HCT116 (cell line): Measurements from ENCODE around the gene CH25H. TPM values are rescaled to one million over a fixed set of nuclear protein-coding genes. Genes with fewer than 3 reads are reported as not detected.

Experiments used
- ATAC-seq: fragments of 200-7000 bp; cut with Tn5 transposase; 2 replicates; pipeline ENCODE4 v1.9.1; 2020; ENCODE audit warnings: mild to moderate bottlenecking, moderate library complexity
- Bru-seq: library from RNA; stranded (reverse); fragments of 400-500 nt; gene quantifications from one replicate; lab custom pipeline; 2021; lab: Mats Ljungman, UMichigan
- BruChase-seq, 2 experiments: library from RNA; stranded (reverse); fragments of 400-500 nt; gene quantifications; one replicate each; lab custom pipeline; 2021; lab: Mats Ljungman, UMichigan
- BruUV-seq: library from RNA; stranded (reverse); fragments of 400-500 nt; replicated peaks from 2 replicates; lab custom pipeline; 2021; lab: Mats Ljungman, UMichigan
- CTCF ChIA-PET: fragments of 300-600 bp; sonication (Branson Sonifier 250); formaldehyde crosslinking; loops from one replicate; lab custom pipeline; 2021; ENCODE audit warnings: antibody characterized with exemption; lab: Charles Lee
- POLR2A ChIA-PET: fragments of 300-600, 350-600 bp; sonication (Branson Sonifier 250); formaldehyde crosslinking; loops from one replicate; lab custom pipeline; 2021; ENCODE audit warnings: antibody characterized with exemption; lab: Charles Lee
- RAD21 ChIA-PET, 2 experiments: fragments of 300-600 bp; sonication (Branson Sonifier 250); formaldehyde crosslinking; loops; one replicate each; lab custom pipeline; 2023; ENCODE audit warnings: low total read pairs in 2 of 2; ENCODE audit not compliant: uncharacterized antibody in 2 of 2, unreplicated experiment in 2 of 2, low non-redundant PET in 1 of 2; lab: Charles Lee
- DNase-seq: peaks from one replicate; pipeline ENCODE4 v3.0.0-alpha.2; 2010; ENCODE audit warnings: low read depth, low spot score
- H2AFZ ChIP-seq: fragments of 200-600 bp; shearing (Covaris generic), sonication (generic); 2 replicates; pipeline ENCODE4 v1.6.1; 2017; ENCODE audit warnings: low read depth, mixed run types, mixed read lengths, antibody characterized with exemption, low read length; ENCODE audit not compliant: poor library complexity, severe bottlenecking
- H3K27ac ChIP-seq: 2 replicates; pipeline ENCODE4 v1.5.1; 2012; ENCODE audit warnings: low read depth, low read length
- H3K27me3 ChIP-seq: fragments of 200-600 bp; sonication (generic); 2 replicates; pipeline ENCODE4 v1.6.1; 2016; ENCODE audit warnings: mixed run types, low read length, mixed read lengths; ENCODE audit not compliant: insufficient read depth
- H3K36me3 ChIP-seq, 2 experiments: fragments of 200-500 bp in 1 of 2; fragments of 200-600 bp in 1 of 2; sonication (Bioruptor generic) in 1 of 2; sonication (generic) in 1 of 2; 2 replicates each; pipeline versions ENCODE4 v1.5.1 to v1.6.1; 2014 to 2016; ENCODE audit warnings: low read length in 2 of 2, inconsistent platforms in 1 of 2, mixed read lengths in 1 of 2, mixed run types in 1 of 2; ENCODE audit not compliant: insufficient read depth in 2 of 2, control insufficient read depth in 1 of 2
- H3K4me1 ChIP-seq, 2 experiments: fragments of 200-600 bp in 1 of 2; sonication (generic) in 1 of 2; 2 replicates each; pipeline versions ENCODE4 v1.5.1 to v1.6.1; 2012 to 2017; ENCODE audit warnings: low read length in 2 of 2, inconsistent platforms in 1 of 2, mild to moderate bottlenecking in 1 of 2, mixed read lengths in 1 of 2, mixed run types in 1 of 2, moderate library complexity in 1 of 2; ENCODE audit not compliant: insufficient read depth in 2 of 2, control insufficient read depth in 1 of 2
- H3K4me2 ChIP-seq: fragments of 200-600 bp; sonication (generic); 2 replicates; pipeline ENCODE4 v1.6.1; 2017; ENCODE audit warnings: mixed run types, low read length, mixed read lengths
- H3K4me3 ChIP-seq, 2 experiments: fragments of 200-600 bp in 1 of 2; sonication (generic) in 1 of 2; replicated peaks in 1 of 2; 2 replicates each; pipeline ENCODE4 v1.5.1; 2011 to 2016; ENCODE audit warnings: low read length in 2 of 2, control low read depth in 1 of 2, low read depth in 1 of 2, mild to moderate bottlenecking in 1 of 2, mixed read lengths in 1 of 2, mixed run types in 1 of 2
- H3K79me2 ChIP-seq: fragments of 200-600 bp; sonication (generic); 2 replicates; pipeline ENCODE4 v1.6.1; 2017; ENCODE audit warnings: mild to moderate bottlenecking, mixed run types, low read length, moderate library complexity, mixed read lengths; ENCODE audit not compliant: insufficient read depth
- H3K9ac ChIP-seq: fragments of 200-600 bp; sonication (generic); 2 replicates; pipeline ENCODE4 v1.6.1; 2016; ENCODE audit warnings: low read length, mixed read lengths
- H3K9me2 ChIP-seq: fragments of 200-600 bp; sonication (generic), shearing (Covaris generic); 2 replicates; pipeline ENCODE4 v1.6.1; 2017; ENCODE audit warnings: mixed run types, mild to moderate bottlenecking, moderate library complexity; ENCODE audit not compliant: insufficient read depth
- H3K9me3 ChIP-seq, 2 experiments: fragments of 200-500 bp in 1 of 2; fragments of 200-600 bp in 1 of 2; sonication (Bioruptor generic) in 1 of 2; sonication (generic) in 1 of 2; 2 replicates each; pipeline ENCODE4 v1.6.1; 2014 to 2017; ENCODE audit warnings: low read length in 2 of 2, mixed read lengths in 2 of 2, inconsistent platforms in 1 of 2, low read depth in 1 of 2, mild to moderate bottlenecking in 1 of 2, mixed run types in 1 of 2, moderate library complexity in 1 of 2; ENCODE audit not compliant: control insufficient read depth in 1 of 2, insufficient read depth in 1 of 2
- H4K20me1 ChIP-seq: fragments of 200-600 bp; sonication (generic), shearing (Covaris generic); 2 replicates; pipeline ENCODE4 v1.6.1; 2017; ENCODE audit warnings: mixed run types, mild to moderate bottlenecking, moderate library complexity; ENCODE audit not compliant: insufficient read depth
- CBX3 ChIP-seq: IDR thresholded peaks from 2 replicates; pipeline ENCODE4 v1.6.1; 2012; ENCODE audit warnings: low read depth
- CTCF ChIP-seq, 3 experiments: fragments of 200-600 bp in 1 of 3; sonication (generic) in 1 of 3; IDR thresholded peaks in 2 of 3; conservative IDR thresholded peaks in 1 of 3; 2 replicates each; pipeline ENCODE4 v1.5.1; 2012 to 2017; ENCODE audit warnings: low read depth in 2 of 3, low read length in 2 of 3, antibody characterized with exemption in 1 of 3, borderline replicate concordance in 1 of 3, control low read depth in 1 of 3, mild to moderate bottlenecking in 1 of 3, mixed read lengths in 1 of 3, mixed run types in 1 of 3, moderate library complexity in 1 of 3; ENCODE audit not compliant: insufficient read depth in 1 of 3
- EZH2phosphoT487 ChIP-seq: fragments of 200-600 bp; IDR thresholded peaks from 2 replicates; pipeline ENCODE4 v1.6.1; 2018; ENCODE audit warnings: antibody characterized with exemption, borderline replicate concordance
- FOSL1 ChIP-seq: IDR thresholded peaks from 2 replicates; pipeline ENCODE4 v1.6.1; 2012; ENCODE audit warnings: low read depth
- JUND ChIP-seq: IDR thresholded peaks from 2 replicates; pipeline ENCODE4 v1.6.1; 2012
- RAD21 ChIP-seq: IDR thresholded peaks from 2 replicates; pipeline ENCODE4 v1.6.1; 2012; ENCODE audit warnings: low read depth, mild to moderate bottlenecking
- SIN3A ChIP-seq: IDR thresholded peaks from 2 replicates; pipeline ENCODE4 v1.6.1; 2012; ENCODE audit warnings: low read depth
- SRF ChIP-seq: IDR thresholded peaks from 2 replicates; pipeline ENCODE4 v1.6.1; 2012; ENCODE audit warnings: low read depth
- ZBTB33 ChIP-seq: IDR thresholded peaks from 2 replicates; pipeline ENCODE4 v1.6.1; 2011; ENCODE audit warnings: mild to moderate bottlenecking, low read length, moderate library complexity; ENCODE audit not compliant: insufficient replicate concordance; ENCODE audit errors: extremely low read depth
- intact Hi-C: fragments of 100-400 bp; cut with micrococcal nuclease; formaldehyde crosslinking; loops from 2 replicates; pipeline ENCODE4 v1.10.0; 2022
- long read RNA-seq: library from polyadenylated mRNA; unstranded; transcript quantifications from one replicate; pipeline ENCODE4 v2.0.0, GENCODE V29; 2021; ENCODE audit not compliant: unreplicated experiment
- polyA plus RNA-seq: library from polyadenylated mRNA; unstranded; fragments of >200 nt; gene quantifications from 2 replicates; pipeline ENCODE4 v1.2.1, GENCODE V29; 2012; ENCODE audit warnings: missing spikeins
- total RNA-seq: library from RNA; stranded (reverse); gene quantifications from one replicate; pipeline ENCODE4 v1.2.1, GENCODE V29; 2021; ENCODE audit not compliant: unreplicated experiment

The CH25H gene
- not detected for total RNA-seq
- not detected in 2 replicates for polyA plus RNA-seq
- percentile 17 among the genes with signal in this experiment for Bru-seq, nascent RNA
- BruChase-seq, experiment 1, labeled RNA remaining after a 6-hour chase: not detected
- not detected for BruChase-seq, experiment 2, labeled RNA remaining after a 2-hour chase
- long read RNA-seq: 0 reads

GRCh38 chr10:89207181-89207800 is at the start of gene CH25H:
CH25H (minus strand) TSS chr10:89207317; CDS start chr10:89207292, 25 bp downstream.
- H3K79me2 ChIP-seq: no peaks in the 10 kb centered on the region
- intact Hi-C loops: no loop called here
- POLR2A ChIA-PET: no interaction called here
- DNase-seq (no peak), ATAC-seq (no peak)
- H3K4me3 ChIP-seq: no peak within 1 kb of the TSS
- RAD21 ChIA-PET: no interaction called here
- no peak within 1 kb of the TSS for H3K9ac ChIP-seq
- H3K27me3 ChIP-seq: no peaks in the 10 kb centered on the region
- H3K36me3 ChIP-seq: no peaks in the 10 kb centered on the region
- no peak for TF ChIP-seq RAD21
- TF ChIP-seq FOSL1: no peak
- TF ChIP-seq ZBTB33: no peak
- TF ChIP-seq SRF: no peak
- TF ChIP-seq SIN3A: no peak
- no peak for TF ChIP-seq CBX3
- TF ChIP-seq CTCF (IDR thresholded peaks at IDR 0.05 in 2 of 3, conservative IDR thresholded peaks at IDR 0.05 in 1 of 3; ENCODE audit: borderline replicate concordance in 1 of 3, insufficient read depth in 1 of 3, low read depth in 2 of 3, low read length in 2 of 3): no peak
- no peak for TF ChIP-seq JUND
- no peak for TF ChIP-seq EZH2phosphoT487
- no peaks in the 10 kb centered on the region for H3K9me2 ChIP-seq
- no peak within 1 kb of the TSS for H3K27ac ChIP-seq
- no peak within 1 kb of the TSS for H2AFZ ChIP-seq
- no TSS peak for BruUV-seq
- no peaks in the 10 kb centered on the region for H3K4me1 ChIP-seq
- no peaks in the 10 kb centered on the region for H4K20me1 ChIP-seq
- CTCF ChIA-PET: interaction anchor here (1.6 kb wide), 1 partner anchor 10 kb away, joined by 3 read pairs; no protein-coding TSS in a partner anchor
- no peaks in the 10 kb centered on the region for H3K9me3 ChIP-seq
- no peak within 1 kb of the TSS for H3K4me2 ChIP-seq
